Colonic mucosa (tissue), 4 donors: ENCODE results near the gene NUDT14. TPM values are rescaled to one million over a fixed set of nuclear protein-coding genes. Genes with fewer than 3 reads are reported as not detected.

Experiments used
- DNase-seq: peaks from one replicate; pipeline ENCODE4 v3.0.0-alpha.2; 2020
- H3K27ac ChIP-seq: fragments of 200-600 bp; one replicate; pipeline ENCODE4 v1.8.0; 2021
- H3K27me3 ChIP-seq: fragments of 200-600 bp; one replicate; pipeline ENCODE4 v1.8.0; 2021
- H3K36me3 ChIP-seq: fragments of 200-600 bp; one replicate; pipeline ENCODE4 v1.8.0; 2021
- H3K4me1 ChIP-seq: fragments of 200-600 bp; one replicate; pipeline ENCODE4 v1.8.0; 2021; ENCODE audit warnings: mild to moderate bottlenecking
- H3K4me3 ChIP-seq: fragments of 200-600 bp; one replicate; pipeline ENCODE4 v1.8.0; 2021
- H3K9ac ChIP-seq, 2 donors: one replicate each; pipeline ENCODE4 v1.7.0; 2013; ENCODE audit warnings: control low read depth in 2 of 2, low read depth in 2 of 2, low read length in 2 of 2
- H3K9me3 ChIP-seq: fragments of 200-600 bp; one replicate; pipeline ENCODE4 v1.8.0; 2021
- CTCF ChIP-seq: fragments of 200-600 bp; IDR thresholded peaks from one replicate; pipeline ENCODE4 v1.8.0; 2022; ENCODE audit warnings: antibody characterized with exemption, mild to moderate bottlenecking
- intact Hi-C: fragments of 100-400 bp; cut with DNase I; formaldehyde crosslinking; loops from one replicate; pipeline ENCODE4 v1.14.1; 2022
- total RNA-seq, 2 donors: library from RNA; stranded (reverse); fragmentation: NEBNext Ultra II Directional in 1 of 2; extraction: Animal tissue kit (Norgen Biotek cat#: 25700) in 1 of 2; gene quantifications; one replicate each; pipeline ENCODE4 v1.2.1, GENCODE V29; 2021
- donor health status: healthy.
- donor health status: DM: no; HTN: no; CAD: no.
- donor health status: DM: no; HTN: no; CAD: no.

The NUDT14 gene
- total RNA-seq, 2 donors from 2014 or later = 40.8 to 46.0 TPM

GRCh38 chr14:105151838-105152793 is 29.0 kb downstream of the NUDT14 start:
- no peaks in the 10 kb centered on the region for H3K36me3 ChIP-seq
- no peak overlapping the region for H3K9ac ChIP-seq
- no peaks in the 10 kb centered on the region for H3K9me3 ChIP-seq
- no peak for TF ChIP-seq CTCF
- H3K4me1 ChIP-seq = no peaks in the 10 kb centered on the region
- H3K27ac ChIP-seq = no peak overlapping the region
- intact Hi-C loops = no loop called here
- H3K27me3 ChIP-seq = no peaks in the 10 kb centered on the region
- no peak for DNase-seq
- no peak overlapping the region for H3K4me3 ChIP-seq

GRCh38 chr14:105151084-105151837 is 29.9 kb downstream of the NUDT14 start:
- no peak for TF ChIP-seq CTCF
- Histone ChIP-seq H3K9ac (no peak overlapping the region), H3K27me3 (no peaks in the 10 kb centered on the region), H3K9me3 (no peaks in the 10 kb centered on the region), H3K27ac (no peak overlapping the region), H3K4me3 (no peak overlapping the region), H3K36me3 (no peaks in the 10 kb centered on the region), H3K4me1 (no peaks in the 10 kb centered on the region)
- intact Hi-C loops = no loop called here
- DNase-seq = no peak

GRCh38 chr14:105150368-105151083 is 30.6 kb downstream of the NUDT14 start:
- DNase-seq = no peak
- no peaks in the 10 kb centered on the region for H3K36me3 ChIP-seq
- TF ChIP-seq CTCF = no peak

GRCh38 chr14:105150026-105150367 is 31.1 kb downstream of the NUDT14 start:
- Histone ChIP-seq H3K27ac (no peak overlapping the region), H3K4me3 (no peak overlapping the region), H3K9ac (no peak overlapping the region), H3K27me3 (no peaks in the 10 kb centered on the region), H3K4me1 (no peaks in the 10 kb centered on the region), H3K9me3 (no peaks in the 10 kb centered on the region), H3K36me3 (no peaks in the 10 kb centered on the region)
- intact Hi-C loops = no loop called here
- TF ChIP-seq CTCF = no peak
- DNase-seq = no peak

More at GRCh38 chr14:105150368-105151083, 30.6 kb downstream of the NUDT14 start:
- intact Hi-C loops = no loop called here
- H3K27me3 ChIP-seq = no peaks in the 10 kb centered on the region
- no peaks in the 10 kb centered on the region for H3K9me3 ChIP-seq
- H3K9ac ChIP-seq = no peak overlapping the region
- H3K4me1 ChIP-seq = no peaks in the 10 kb centered on the region
- H3K4me3 ChIP-seq = no peak overlapping the region
- H3K27ac ChIP-seq = no peak overlapping the region

GRCh38 chr14:105149146-105149781 is 31.8 kb downstream of the NUDT14 start:
- intact Hi-C loops = no loop called here
- Histone ChIP-seq H3K9me3 (no peaks in the 10 kb centered on the region), H3K27ac (no peak overlapping the region), H3K4me1 (no peaks in the 10 kb centered on the region), H3K27me3 (no peaks in the 10 kb centered on the region), H3K4me3 (no peak overlapping the region), H3K36me3 (no peaks in the 10 kb centered on the region), H3K9ac (no peak overlapping the region)
- TF ChIP-seq CTCF = no peak
- no peak for DNase-seq
